Mucosa of gallbladder (tissue), 1 donor: ENCODE data around the gene CASTOR1. TPM values are rescaled to one million over a fixed set of nuclear protein-coding genes. Genes with fewer than 3 reads are reported as not detected.
A peak's percentile ranks its signal among the peaks of the same experiment; 100 is the strongest.

Experiments used
- DNase-seq: peaks from one replicate; pipeline ENCODE4 v3.0.0-alpha.2; 2020; ENCODE audit warnings: low spot score
- total RNA-seq: library from RNA; stranded (reverse); gene quantifications from one replicate; pipeline ENCODE4 v1.2.1, GENCODE V29; 2021
- donor health status: DM: no; HTN: no; CAD: no.

CASTOR1 gene
- total RNA-seq, 1 donor from 2014 or later = 19.1 TPM

DNA sequence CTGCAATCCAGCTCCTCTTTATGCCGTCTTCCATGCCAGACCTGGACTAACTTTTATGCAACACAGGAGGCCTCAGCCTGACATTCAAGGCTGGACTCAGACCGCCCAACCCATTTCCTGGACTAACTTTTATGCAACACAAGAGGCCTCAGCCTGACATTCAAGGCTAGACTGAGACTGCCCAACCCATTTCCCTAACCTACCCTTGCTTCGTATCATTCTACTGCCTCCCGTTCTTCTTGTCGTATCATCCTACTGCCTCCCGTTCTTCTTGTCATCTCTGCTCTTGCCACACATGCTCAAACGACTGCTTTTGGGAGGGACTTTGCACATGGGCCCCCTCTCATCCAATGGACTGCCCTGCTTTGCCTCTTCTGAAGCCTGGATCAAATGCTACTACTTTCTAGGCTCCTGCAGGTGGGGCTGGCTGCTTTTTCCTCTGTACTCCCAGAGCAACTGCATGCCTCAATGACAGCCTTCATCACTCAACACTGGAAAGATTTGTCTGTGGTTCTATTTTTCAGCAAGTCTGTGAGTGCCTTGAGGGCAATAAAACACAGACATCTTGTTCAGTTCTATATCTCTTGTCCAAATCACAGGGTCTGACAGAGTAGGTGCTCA, 29.6 kb upstream of the CASTOR1 start:
- no peak for DNase-seq

DNA sequence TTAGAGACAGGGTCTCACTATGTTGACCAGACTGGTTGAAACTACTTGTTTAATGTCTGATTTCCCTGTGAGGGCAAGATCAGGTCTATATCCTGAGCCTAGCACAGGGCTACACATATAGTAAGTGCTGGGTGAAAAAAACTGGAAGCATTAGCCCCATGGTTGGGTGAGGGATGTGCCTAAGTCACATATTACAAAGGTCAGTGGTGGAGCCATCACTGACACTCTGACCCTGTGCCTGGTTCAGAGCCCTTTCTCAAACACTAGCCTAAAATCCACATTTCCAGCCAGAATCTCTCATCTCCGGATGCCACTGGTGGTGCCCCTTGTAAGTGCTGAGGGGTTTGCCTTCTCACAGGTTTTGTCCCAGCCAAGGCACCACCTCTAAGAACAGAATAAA, 28.5 kb upstream of the CASTOR1 start:
- no peak for DNase-seq

DNA sequence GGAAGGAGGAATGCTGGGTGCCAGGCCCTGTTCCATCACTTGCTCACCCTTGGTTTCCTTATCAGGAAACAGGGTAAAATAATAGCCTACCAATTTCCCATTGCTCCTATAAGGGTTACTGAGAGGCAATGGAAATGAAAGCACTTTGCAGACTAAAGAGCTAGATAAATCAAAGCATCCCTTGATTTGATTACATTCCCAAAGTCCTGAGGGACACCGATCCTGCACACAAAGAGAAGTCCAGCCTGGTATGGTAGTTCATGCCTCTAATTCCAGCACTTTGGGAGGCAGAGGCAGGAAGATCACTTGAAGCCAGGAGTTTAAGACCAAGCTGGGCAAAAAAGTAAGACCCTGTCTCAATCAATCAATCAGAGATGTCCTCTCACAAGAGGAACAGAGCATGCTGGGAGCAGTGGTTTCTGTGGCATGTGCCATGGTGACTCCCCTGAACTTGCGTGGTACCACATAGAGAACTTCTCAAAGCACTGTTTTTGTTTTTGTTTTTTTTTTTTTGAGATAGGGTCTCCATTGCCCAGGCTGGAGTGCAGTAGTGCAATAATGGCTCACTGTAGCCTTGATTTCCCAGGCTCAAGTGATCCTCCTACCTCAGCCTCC, 26.8 kb upstream of the CASTOR1 start:
- no peak for DNase-seq

DNA sequence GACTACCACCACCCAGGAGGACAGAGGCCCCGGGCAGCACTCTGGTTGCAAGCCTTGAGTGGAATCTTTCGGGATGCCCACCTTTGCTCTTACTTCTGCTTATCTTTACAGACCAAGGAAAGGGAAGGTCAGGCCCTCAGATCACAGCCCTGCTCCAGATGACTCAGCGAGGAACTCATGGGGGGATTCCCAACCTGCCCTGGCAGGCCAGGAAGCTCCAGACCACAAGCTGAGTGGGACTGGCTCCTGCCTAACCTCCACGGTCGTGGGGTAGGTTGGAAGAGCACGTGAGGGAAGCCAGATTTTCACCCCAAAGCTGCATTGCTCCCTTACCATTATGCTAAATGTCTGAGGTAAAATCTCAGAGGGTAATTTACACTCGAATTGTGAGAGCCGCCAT, 25.6 kb upstream of the CASTOR1 start:
- DNase-seq = no peak

DNA sequence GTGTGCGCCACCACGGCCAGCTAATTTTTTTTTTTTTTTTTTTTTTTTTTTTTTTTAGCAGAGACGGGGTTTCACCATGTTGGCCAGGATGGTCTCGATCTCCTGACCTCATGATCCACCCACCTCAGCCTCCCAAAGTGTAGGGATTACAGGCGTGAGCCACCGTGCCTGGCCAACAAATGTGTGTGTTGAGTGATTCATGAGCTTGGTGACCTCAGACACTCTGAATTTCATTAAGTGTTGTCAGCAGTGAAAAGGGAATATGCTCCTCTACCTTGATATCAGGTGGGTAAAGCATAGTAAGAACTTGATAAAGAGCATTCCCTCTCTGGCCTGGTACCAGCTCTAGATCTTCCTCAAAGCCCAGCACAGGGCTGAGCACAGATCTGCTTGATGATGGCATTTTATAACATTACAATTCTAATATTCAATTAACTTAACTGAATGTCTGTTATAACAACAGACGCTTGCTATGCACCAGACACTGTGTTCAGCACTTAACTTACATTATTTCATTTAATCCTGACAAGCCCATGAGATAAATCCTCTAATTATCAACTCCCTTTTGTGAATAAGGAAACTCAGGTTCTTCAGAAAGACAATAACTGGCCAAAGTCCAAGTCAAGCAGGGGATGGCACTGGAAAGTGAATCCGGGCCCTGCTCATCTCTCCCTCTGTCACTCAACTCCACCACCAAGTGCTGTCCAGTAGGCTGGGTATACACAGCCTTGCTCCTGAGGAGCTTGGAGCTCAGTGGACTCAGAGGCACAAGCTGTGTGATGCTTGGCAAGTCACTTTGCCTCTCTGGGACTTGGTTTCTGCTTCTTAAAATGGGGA, 24.4 kb upstream of the CASTOR1 start:
- DNase-seq = no peak

DNA sequence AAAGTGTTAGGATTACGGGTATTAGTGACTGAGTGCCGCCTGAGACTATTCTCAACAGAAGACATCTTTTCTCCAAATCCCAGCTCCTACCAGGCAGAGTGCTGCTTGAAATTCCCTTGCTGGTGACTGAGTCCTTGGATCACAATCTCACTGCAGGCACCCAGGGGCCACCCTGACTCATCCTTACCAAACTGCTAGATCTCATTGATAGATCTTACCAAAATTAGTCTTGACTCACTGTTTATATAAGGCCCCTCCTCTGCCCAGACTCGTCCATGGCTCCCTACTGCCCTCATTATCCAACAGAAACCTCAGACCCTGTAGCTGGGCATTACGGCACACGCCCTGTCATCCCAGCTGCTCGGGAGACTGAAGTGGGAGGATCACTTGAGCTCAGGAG, 22.7 kb upstream of the CASTOR1 start:
- no peak for DNase-seq

DNA sequence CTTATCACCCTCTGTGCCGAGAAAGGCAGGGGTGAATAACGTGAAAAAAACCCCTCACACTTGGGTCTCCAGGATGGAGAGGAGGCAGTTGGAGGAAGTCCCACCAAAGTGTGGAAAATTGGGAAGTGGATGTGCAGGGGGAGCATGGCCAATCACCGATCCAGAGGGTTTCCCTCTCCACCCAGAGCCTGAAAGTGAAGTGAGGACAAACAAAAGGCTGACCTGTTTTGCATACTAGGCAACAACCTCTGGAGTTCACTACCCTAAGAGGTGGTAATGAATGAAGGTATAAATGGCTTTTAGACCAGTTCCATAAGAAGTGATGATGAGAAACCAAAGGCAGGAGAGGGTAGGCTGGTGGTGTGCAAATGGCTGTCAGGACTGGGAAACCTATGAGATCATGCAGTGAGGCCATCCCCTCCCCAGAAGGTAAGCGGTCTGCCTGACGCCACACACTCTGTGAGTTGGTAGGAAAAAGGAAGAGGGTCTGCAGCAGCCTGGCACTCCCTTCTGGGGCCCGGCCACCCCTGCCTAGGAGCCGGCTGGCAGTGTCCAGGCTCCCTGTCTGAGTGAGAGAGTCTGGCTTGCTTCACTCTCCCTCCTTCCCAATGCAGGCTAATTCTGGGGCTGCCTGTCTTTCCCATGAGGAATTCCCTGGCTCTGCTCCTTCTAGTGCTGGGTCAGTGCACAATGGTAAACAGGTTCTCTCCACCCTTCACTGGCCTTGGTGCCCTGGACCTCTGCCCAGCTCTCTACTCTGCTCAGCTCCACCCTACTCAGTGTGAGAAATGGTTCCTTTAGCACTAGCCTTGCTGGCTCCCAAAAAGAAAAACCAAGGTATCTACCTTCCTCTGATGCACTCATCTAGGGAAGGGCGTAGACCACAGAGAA, 21.8 kb upstream of the CASTOR1 start:
- DNase-seq = peak; percentile 87

DNA sequence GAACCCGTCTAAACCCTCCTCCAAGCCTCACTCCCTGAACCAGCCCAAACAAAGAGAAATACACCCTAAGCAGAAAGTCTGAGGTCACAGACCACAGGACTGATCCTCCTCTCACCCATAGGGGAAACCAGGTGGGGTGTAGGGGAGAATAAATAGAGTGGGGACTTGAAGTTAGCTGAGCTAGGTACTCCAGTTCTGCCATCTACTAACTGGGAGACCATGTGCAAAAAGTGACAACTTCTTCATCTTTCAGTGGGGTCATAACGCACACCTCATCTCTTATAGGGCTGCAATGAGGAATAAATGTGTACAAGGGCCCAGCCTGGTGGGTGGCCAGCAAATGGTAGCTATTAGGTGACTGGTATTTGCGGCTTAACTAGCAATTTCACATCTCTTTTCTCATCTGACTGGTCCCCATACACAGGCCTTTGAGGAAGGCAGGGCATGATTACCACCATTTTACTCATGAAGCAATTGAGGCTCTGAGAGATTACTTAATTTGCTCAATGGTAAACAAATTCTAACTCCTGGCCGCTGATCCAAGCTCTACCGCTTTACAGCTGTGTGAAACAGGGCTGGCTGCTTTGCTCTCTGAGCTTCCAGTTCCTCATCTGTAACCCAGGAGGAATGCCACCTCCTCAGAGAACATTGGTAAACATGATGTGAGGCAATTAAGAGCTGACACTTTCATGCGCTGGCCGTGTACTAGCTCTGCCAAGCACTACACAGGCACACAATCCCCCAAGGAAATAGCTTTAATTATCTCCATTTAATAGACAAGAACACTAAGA, 20.8 kb upstream of the CASTOR1 start:
- DNase-seq = peak; percentile 70

DNA sequence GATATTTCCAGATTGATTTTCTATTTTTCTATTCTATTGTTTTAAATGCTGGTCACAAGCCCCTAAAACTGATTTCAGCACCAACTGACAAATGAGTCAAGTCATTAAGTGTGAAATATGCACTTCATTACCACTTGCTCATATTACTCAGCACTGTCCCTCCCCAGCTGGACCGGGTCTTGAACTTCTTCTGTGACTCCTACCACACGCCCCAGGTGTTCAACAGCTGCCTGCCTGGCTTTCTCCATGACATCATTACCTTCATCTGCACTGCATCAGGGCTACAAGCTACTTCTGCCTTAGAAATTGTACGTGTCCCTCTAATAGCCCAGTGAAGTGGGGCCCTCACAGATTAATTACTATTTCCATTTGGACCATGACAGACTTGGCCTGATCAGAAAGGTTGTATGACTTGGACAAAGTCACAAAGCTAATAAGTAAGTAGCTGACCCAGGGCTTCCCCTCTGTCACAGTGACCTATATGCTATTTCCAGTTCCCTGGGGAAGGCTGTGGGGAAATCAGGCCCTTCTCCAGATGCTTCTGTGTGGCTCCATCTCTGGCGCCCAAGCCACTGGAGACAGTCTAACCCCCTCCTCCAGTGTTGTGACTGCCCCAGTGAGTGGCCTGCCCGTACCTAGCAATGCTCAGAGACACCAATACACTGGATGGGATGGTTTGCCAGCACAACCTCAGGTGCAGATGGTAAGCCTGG, 19.4 kb upstream of the CASTOR1 start:
- no peak for DNase-seq

DNA sequence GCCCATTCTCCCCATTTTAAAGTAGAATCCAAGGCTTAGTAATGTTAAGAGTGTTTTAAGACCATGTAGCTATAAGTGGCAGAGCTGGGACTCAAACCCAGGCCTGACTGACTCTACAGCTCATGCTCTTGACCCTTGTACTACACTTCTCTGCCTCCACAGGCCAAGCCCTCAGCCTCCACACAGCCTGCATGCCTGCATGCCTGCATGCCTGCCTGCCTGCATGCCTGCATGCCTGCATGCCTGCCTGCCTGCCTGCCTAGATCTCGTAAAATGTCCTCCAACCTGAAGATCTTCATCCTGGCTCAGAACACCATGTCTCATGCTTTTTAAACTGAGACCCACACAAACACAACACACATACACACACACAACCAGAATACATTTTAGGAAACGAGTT, 18.8 kb upstream of the CASTOR1 start:
- DNase-seq = no peak

DNA sequence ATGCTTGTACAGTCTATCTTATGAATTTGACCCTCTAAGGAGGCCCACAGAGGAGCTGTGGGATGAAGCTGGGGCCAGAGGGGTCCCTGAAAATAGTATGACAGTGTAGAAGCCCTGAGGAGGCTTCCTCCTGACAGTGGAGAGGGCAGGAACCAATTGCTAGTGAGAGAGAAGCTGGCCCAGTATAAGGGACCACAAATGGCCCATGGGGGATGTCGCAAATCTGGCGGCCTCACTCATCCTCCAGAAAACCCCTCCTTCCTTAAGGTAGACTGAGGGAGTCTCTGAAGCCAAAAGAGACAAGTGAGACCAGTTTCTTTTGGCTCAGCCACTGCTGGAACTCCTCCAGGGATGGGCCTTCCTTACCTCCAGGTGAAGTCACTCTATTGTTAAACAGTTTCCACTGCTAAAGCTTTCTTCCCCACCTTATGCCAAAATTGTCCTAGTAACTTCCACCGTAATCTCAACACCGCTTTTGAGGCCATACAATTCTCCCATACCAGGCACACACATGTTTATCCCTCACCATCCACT, 17.8 kb upstream of the CASTOR1 start:
- no peak for DNase-seq

DNA sequence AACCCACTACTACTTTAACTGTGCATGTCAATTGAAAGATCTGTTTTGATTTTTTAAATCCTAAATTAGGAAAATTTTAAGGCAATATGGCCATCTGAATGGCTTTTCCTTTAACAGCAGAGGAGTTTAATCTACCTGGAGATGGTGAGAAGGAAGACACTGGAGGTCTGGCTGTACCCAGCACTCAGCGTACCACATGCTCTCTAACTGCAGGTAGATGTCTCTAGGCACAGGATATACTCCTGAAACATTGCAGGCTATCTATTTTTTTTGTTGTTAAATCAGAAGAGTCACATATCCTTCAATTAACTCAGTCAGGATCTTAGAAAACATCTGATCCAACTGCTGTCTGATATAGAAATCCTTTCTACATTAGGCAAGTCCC, 17.3 kb upstream of the CASTOR1 start:
- no peak for DNase-seq

DNA sequence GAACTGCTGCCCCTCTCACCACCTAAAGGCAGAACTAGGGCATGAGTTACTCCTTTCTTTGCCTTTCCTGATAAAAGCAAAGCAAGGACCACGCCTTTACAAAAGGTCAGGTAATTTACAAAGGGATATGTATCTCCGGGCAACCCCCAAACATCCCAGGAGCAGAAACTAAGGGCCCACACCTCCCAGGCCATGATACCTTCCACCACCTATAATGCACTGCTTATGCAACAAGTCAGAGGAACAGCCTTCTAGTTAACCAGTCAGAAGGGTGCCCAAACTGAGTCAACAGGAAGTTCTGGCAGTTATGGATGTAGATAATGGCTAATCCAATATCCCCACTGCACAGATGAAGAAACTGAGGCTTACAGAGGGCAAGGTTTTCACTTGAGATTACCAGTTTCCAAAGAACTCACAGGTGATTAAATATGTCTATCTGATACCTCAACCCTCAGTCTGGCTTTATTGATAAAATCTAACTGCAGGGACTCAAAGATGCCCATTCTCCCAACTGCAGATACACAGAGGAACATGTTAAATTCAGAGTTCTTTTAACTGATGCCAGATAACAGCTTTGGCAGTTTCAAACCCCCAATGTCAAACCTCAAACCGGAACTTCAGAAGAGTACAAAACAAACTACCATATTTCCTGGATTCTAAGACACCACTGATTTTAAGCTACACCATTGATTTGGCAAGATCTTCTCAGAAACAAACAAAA, 16.8 kb upstream of the CASTOR1 start:
- no peak for DNase-seq

DNA sequence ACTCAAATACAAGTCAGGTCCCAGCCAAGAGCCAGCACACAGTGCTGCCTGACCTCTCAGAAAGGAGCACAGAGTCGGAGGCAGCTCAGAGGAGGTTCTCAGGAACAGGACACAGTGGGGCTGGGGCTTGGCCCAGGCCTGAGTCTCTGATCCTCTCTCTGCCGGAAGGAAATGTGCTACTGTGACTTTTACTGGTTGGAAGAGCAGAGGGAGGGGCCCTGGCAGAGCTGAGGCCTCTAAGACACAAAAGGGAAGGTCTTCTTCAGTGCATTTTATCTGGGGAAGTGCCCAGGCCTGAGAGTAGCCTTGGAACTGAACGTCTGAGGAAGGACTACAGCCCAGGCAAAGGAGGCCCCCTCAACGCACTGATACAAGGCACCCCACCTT, 16.2 kb upstream of the CASTOR1 start:
- DNase-seq = no peak

DNA sequence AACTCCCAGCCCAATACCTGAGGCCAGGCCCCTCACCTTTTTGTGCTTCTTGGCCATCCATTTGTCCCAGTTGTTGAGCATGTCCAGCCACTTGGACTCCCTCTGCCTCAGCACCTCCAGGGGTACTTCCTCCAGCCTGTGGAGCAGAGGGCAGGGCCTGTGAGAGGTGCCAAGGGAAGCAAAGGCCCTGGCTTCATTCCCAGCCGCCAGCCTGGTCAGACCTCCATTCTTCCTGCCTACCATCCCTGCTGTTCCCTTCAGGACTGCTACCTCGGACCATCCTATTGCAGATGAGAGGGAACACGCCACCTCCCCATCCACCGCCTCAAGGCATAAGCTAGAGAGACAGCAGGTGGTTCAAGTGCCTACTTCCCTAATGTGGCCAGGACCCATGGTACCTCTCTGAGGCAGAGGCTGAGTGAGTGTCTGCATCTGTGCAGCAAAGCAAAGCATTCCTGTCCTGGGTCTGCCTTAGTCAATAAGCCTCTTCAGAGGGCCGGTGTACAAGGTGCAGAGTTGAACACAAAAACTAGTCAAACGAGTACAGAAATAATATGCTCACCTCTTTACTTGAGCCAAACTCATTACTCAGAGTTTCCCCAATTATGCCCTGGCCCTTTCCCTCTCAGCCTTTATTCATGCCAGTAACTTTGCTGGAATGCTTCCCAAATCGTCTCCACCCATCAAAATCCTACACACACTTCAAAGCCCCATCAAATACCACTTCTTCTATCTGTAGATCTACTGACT, 15.4 kb upstream of the CASTOR1 start:
- no peak for DNase-seq

DNA sequence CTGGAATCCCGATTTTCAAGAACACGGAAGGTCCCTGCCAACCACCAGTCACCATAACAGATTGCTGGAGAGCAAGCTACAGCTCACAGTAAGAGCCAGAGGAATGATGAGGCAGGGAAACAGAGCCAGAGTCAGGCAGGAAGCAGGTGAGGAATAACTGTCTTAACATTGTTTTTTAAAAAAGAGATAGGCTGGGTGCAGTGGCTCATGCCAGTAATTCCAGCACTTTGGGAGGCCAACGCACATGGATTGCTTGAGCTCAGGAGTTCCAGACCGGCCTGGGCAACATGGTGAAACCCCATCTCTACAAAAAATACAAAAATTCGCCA, 13.5 kb upstream of the CASTOR1 start:
- no peak for DNase-seq

DNA sequence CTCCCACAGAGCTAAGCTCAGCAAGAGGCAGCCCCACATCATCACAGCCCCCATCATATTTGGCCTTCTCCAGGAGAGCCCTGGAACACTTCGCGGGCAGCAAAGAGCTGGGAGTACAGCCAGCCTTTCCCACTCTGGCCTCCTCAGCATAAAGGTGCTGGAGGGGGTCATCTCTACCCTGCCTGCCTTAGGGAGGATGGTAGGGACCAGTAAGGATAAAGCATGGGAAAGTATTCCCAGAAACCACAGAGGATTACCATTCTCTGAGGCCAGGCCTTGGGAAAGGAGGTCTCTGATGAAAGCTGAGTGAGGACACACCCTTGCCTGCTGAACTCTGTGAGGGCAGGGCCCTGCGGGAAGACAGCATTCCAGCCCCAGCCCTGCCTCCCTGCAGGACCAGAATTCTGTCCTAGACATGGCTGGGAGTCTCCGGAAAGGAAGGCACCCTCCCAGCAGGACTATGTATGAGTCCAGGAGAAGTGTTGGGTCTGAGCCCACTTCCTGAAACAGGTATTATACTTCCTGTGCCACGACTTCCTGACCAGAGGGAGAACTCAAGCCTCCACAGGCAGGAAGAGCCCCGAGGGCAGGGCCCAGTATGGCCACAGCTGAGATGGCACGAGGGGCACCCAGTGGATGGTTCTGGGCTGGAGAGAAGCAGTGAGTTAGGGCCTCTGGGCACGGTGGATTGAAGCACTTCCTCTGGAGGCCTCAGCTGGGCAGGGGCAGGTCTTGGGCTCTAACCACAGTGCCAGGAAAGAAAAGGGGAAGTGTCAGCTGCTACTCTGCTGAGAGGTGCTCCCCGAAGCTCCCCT, 12.9 kb upstream of the CASTOR1 start:
- no peak for DNase-seq

DNA sequence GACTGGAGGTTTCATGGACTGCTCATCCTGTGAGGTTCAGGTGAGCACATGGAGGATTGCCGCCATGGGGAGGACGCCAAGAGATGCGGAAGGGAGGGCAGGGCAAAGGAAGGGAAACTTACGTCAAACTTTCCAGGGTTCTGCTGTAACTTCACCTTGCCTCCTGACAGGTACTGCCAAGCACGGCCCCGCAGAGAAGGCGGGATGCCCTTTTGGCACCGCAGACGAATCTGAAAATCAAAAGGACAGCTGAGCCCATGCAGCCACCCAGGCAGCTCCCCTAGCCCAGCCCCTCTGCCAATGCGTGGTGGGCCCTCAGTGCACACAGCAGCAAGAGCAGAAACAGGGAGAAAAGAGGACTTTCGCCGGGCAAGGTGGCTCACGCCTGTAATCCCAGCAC, 10.0 kb upstream of the CASTOR1 start:
- DNase-seq = no peak
